Keratinocyte (primary cell): ENCODE data around the gene ABCG1. TPM values are rescaled to one million over a fixed set of nuclear protein-coding genes. Genes with fewer than 3 reads are reported as not detected.

Experiments
- DNase-seq: peaks from one replicate; pipeline ENCODE4 v3.0.0-alpha.2; 2011; ENCODE audit warnings: low read depth, missing footprints, low spot score
- FAIRE-seq: peaks from 2 replicates; lab custom pipeline; 2011; peaks lifted over from hg19 to GRCh38; lab: Jason Lieb, UNC
- H2AFZ ChIP-seq: 2 replicates; pipeline ENCODE4 v1.6.0; 2012; ENCODE audit warnings: low read length, control low read depth, inconsistent platforms; ENCODE audit not compliant: control insufficient read depth
- H3K27ac ChIP-seq: 2 replicates; pipeline ENCODE4 v1.5.1; 2011; ENCODE audit warnings: low read length; ENCODE audit not compliant: control insufficient read depth, insufficient read depth
- H3K27me3 ChIP-seq: 3 replicates; pipeline ENCODE4 v1.6.0; 2011; ENCODE audit warnings: low read length; ENCODE audit not compliant: control insufficient read depth, insufficient read depth; ENCODE audit errors: extremely low read depth
- H3K36me3 ChIP-seq, 2 experiments: 2 replicates in 1 of 2; 3 replicates in 1 of 2; pipeline ENCODE4 v1.5.1; 2011; ENCODE audit warnings: low read length in 2 of 2, mild to moderate bottlenecking in 1 of 2; ENCODE audit not compliant: control insufficient read depth in 2 of 2, insufficient read depth in 2 of 2; ENCODE audit errors: extremely low read depth in 1 of 2
- H3K4me1 ChIP-seq: 3 replicates; pipeline ENCODE4 v1.5.1; 2011; ENCODE audit warnings: low read length; ENCODE audit not compliant: control insufficient read depth, insufficient read depth; ENCODE audit errors: extremely low read depth
- H3K4me2 ChIP-seq: 3 replicates; pipeline ENCODE4 v1.6.0; 2011; ENCODE audit warnings: low read depth, low read length; ENCODE audit not compliant: control insufficient read depth, insufficient read depth; ENCODE audit errors: extremely low read depth
- H3K4me3 ChIP-seq, 3 experiments: fragments of 200-600 bp in 1 of 3; sonication (generic) in 1 of 3; 2 replicates in 2 of 3; 3 replicates in 1 of 3; pipeline ENCODE4 v1.5.1; 2011 to 2016; ENCODE audit warnings: low read length in 3 of 3, mild to moderate bottlenecking in 3 of 3, control low read depth in 2 of 3, inconsistent platforms in 1 of 3, low read depth in 1 of 3, mixed read lengths in 1 of 3, mixed run types in 1 of 3, moderate library complexity in 1 of 3; ENCODE audit not compliant: control insufficient read depth in 2 of 3, insufficient read depth in 2 of 3; ENCODE audit errors: extremely low read depth in 1 of 3
- H3K79me2 ChIP-seq: 2 replicates; pipeline ENCODE4 v1.6.0; 2012; ENCODE audit warnings: low read length; ENCODE audit not compliant: control insufficient read depth, insufficient read depth
- H3K9ac ChIP-seq: 3 replicates; pipeline ENCODE4 v1.6.0; 2011; ENCODE audit warnings: low read length; ENCODE audit not compliant: control insufficient read depth, insufficient read depth; ENCODE audit errors: extremely low read depth
- H3K9me1 ChIP-seq: 3 replicates; pipeline ENCODE4 v1.6.0; 2011; ENCODE audit warnings: low read length; ENCODE audit not compliant: control insufficient read depth, insufficient read depth; ENCODE audit errors: extremely low read depth
- H3K9me3 ChIP-seq: 2 replicates; pipeline ENCODE4 v1.5.1; 2012; ENCODE audit warnings: low read depth, low read length; ENCODE audit not compliant: control insufficient read depth
- H4K20me1 ChIP-seq: 3 replicates; pipeline ENCODE4 v1.6.0; 2011; ENCODE audit warnings: low read length; ENCODE audit not compliant: control insufficient read depth, insufficient read depth; ENCODE audit errors: extremely low read depth
- EZH2 ChIP-seq: IDR thresholded peaks from one replicate; pipeline ENCODE4 v1.6.1; 2012; ENCODE audit warnings: inconsistent platforms, mild to moderate bottlenecking, low read length, moderate library complexity
- dilution Hi-C: fragments of 300-500 bp; cut with MboI; formaldehyde crosslinking; loops from one replicate; pipeline ENCODE4 v1.7.0; 2020; ENCODE audit warnings: low sequenced_read_pairs; ENCODE audit not compliant: extremely low pct_ligation_motif_present
- polyA plus RNA-seq, 5 experiments: library from polyadenylated mRNA; depleted of rRNA in 3 of 5; stranded (reverse) in 3 of 5; stranded (forward) in 1 of 5; unstranded in 1 of 5; fragments of >200 nt; gene quantifications; 1 replicate in 1 of 5; 2 replicates in 3 of 5; 3 replicates in 1 of 5; pipeline versions ENCODE4 v1.2.1 to v1.2.3, GENCODE V29; 2011 to 2012; ENCODE audit warnings: missing spikeins in 2 of 5, low read depth in 1 of 5, low replicate concordance in 1 of 5
- TF ChIP-seq, protein P1 (sequence below), 3 experiments: IDR thresholded peaks in 1 of 3; conservative IDR thresholded peaks in 1 of 3; optimal IDR thresholded peaks in 1 of 3; 2 replicates in 2 of 3; 3 replicates in 1 of 3; pipeline versions ENCODE3 to v1.5.1; 2011; ENCODE audit warnings: low read length in 3 of 3, mild to moderate bottlenecking in 3 of 3, moderate library complexity in 2 of 3, control low read depth in 1 of 3, inconsistent platforms in 1 of 3; ENCODE audit not compliant: insufficient read depth in 2 of 3; ENCODE audit errors: extremely low read depth in 1 of 3

ABCG1 gene
- polyA plus RNA-seq, 1 donor (not counting 4 experiments of a cell fraction or from before 2014, with no cell fraction given), result 3.3 TPM

DNA sequence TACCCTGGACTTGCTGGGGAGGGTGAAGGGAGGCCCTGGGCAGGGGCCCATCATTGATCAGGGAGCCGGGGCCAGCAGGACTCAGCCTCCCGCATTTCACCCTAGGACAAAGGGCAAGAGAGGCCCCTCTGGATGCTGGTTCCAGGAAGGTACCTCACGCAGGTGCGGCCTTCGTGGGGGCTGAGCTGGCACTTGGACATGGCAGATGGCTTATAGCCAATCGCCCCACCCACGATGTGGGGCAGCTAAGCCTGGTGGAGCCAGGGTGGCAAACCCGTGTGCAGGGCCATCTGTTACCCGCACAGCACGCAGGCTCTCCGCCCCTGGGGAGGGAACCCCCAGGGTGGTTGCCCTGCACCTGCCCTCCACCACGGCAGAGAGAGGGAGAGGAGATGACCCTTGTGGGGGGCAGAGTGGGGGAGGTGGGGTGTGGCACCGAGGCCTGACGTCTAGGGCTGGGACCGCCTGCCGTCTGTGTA lies 93.7 kb downstream of the ABCG1 start:
- Histone ChIP-seq H3K9me1 (no peaks in the 10 kb centered on the region), H3K79me2 (no peaks in the 10 kb centered on the region), H2AFZ (no peak overlapping the region), H3K4me1 (peaks cover 2% of the 10 kb centered on the region), H3K9ac (no peak overlapping the region), H3K27me3 (peaks cover 16% of the 10 kb centered on the region), H3K4me2 (no peak overlapping the region), H3K36me3 (no peaks in the 10 kb centered on the region), H4K20me1 (no peaks in the 10 kb centered on the region), H3K27ac (no peak overlapping the region), H3K9me3 (no peaks in the 10 kb centered on the region), H3K4me3 (no peak overlapping the region)
- no peak for TF ChIP-seq EZH2
- TF ChIP-seq, protein P1, sequence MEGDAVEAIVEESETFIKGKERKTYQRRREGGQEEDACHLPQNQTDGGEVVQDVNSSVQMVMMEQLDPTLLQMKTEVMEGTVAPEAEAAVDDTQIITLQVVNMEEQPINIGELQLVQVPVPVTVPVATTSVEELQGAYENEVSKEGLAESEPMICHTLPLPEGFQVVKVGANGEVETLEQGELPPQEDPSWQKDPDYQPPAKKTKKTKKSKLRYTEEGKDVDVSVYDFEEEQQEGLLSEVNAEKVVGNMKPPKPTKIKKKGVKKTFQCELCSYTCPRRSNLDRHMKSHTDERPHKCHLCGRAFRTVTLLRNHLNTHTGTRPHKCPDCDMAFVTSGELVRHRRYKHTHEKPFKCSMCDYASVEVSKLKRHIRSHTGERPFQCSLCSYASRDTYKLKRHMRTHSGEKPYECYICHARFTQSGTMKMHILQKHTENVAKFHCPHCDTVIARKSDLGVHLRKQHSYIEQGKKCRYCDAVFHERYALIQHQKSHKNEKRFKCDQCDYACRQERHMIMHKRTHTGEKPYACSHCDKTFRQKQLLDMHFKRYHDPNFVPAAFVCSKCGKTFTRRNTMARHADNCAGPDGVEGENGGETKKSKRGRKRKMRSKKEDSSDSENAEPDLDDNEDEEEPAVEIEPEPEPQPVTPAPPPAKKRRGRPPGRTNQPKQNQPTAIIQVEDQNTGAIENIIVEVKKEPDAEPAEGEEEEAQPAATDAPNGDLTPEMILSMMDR (optimal IDR thresholded peaks at IDR 0.05 in 1 of 3, IDR thresholded peaks at IDR 0.05 in 1 of 3, conservative IDR thresholded peaks at IDR 0.05 in 1 of 3; ENCODE audit: extremely low read depth in 1 of 3, insufficient read depth in 2 of 3, low read length in 3 of 3), result no peak
- dilution Hi-C loops, result no loop called here
- FAIRE-seq, result no peak
- no peak for DNase-seq

DNA sequence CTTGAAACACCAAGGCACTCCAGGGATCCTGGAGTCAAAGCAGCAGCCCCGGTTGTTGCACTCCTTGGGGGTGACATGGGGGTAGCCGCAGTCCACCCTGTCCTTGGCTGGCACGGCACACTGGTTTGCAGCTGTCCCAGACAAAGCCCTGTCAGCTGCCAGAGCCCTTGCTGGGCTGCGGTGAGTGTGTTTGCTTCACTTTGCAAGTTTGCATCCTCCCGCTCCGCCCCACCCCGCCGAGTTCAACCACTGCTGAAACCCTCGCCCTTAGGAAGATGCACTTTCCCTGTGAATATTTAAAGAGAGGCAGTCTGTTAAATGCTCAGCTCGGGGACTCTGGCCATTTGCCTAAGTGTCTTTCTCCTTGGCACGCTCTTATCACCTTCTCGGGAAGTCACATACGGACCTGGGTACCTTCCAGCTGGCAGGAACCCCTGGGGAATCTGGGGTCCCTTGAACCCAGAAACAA lies 94.6 kb downstream of the ABCG1 start:
- Histone ChIP-seq H3K27me3 (peaks cover 18% of the 10 kb centered on the region), H3K27ac (no peak overlapping the region), H3K4me3 (no peak overlapping the region), H3K9me3 (no peaks in the 10 kb centered on the region), H3K4me2 (no peak overlapping the region), H4K20me1 (no peaks in the 10 kb centered on the region), H3K9ac (no peak overlapping the region), H3K4me1 (peaks cover 2% of the 10 kb centered on the region), H3K79me2 (no peaks in the 10 kb centered on the region), H3K36me3 (no peaks in the 10 kb centered on the region), H3K9me1 (no peaks in the 10 kb centered on the region), H2AFZ (no peak overlapping the region)
- dilution Hi-C loops, result no loop called here
- TF ChIP-seq EZH2, result no peak
- no peak for FAIRE-seq
- no peak for DNase-seq
